ENCODE data around the gene SHMT2. TPM values are rescaled to one million over a fixed set of nuclear protein-coding genes. Genes with fewer than 3 reads are reported as not detected.

The SHMT2 gene
- total and polyA plus RNA-seq, 2 experiments from 2014 or later, result 59.9 to 110 TPM

Other genes starting within 250 kb of the SHMT2 start
- gene ZBTB39, start 223.2 kb upstream of the SHMT2 start, total RNA-seq, result 14.4 and 17.9 TPM in 2 replicates
- 8.8 and 9.9 TPM in 2 replicates for gene ZBTB39, start 223.2 kb upstream of the SHMT2 start, polyA plus RNA-seq
- 1.4 and 3.5 TPM in 2 replicates for gene TAC3, start 213.2 kb upstream of the SHMT2 start, total RNA-seq
- 5.7 and 9.9 TPM in 2 replicates for gene TAC3, start 213.2 kb upstream of the SHMT2 start, polyA plus RNA-seq
- not detected in 2 replicates for gene MYO1A, start 179.6 kb upstream of the SHMT2 start, total RNA-seq
- 1.5 TPM in 1 of 2 replicates, not detected in the other for gene MYO1A, start 179.6 kb upstream of the SHMT2 start, polyA plus RNA-seq
- 4.4 and 8.8 TPM in 2 replicates for gene NEMP1, start 150.9 kb upstream of the SHMT2 start, total RNA-seq
- 5.8 and 6.6 TPM in 2 replicates for gene NEMP1, start 150.9 kb upstream of the SHMT2 start, polyA plus RNA-seq
- gene NAB2, start 140.6 kb upstream of the SHMT2 start, total RNA-seq, result 30.8 and 35.0 TPM in 2 replicates
- 11.9 and 14.7 TPM in 2 replicates for gene NAB2, start 140.6 kb upstream of the SHMT2 start, polyA plus RNA-seq
- gene STAT6, start 118.3 kb upstream of the SHMT2 start, total RNA-seq, result 34.6 and 53.0 TPM in 2 replicates
- gene STAT6, start 118.3 kb upstream of the SHMT2 start, polyA plus RNA-seq, result 37.2 and 45.9 TPM in 2 replicates
- gene LRP1, start 101.2 kb upstream of the SHMT2 start, total RNA-seq, result 37.1 and 77.5 TPM in 2 replicates
- 28.3 and 28.5 TPM in 2 replicates for gene LRP1, start 101.2 kb upstream of the SHMT2 start, polyA plus RNA-seq
- gene LRP1-AS, start 82.1 kb upstream of the SHMT2 start, total RNA-seq, result not detected in 2 replicates
- gene LRP1-AS, start 82.1 kb upstream of the SHMT2 start, polyA plus RNA-seq, result not detected in 2 replicates
- 0.80 and 1.1 TPM in 2 replicates for gene NXPH4, start 12.9 kb upstream of the SHMT2 start, total RNA-seq
- 0.27 and 0.61 TPM in 2 replicates for gene NXPH4, start 12.9 kb upstream of the SHMT2 start, polyA plus RNA-seq
- gene STAC3, start 21.5 kb downstream of the SHMT2 start, total RNA-seq, result 15.3 and 28.4 TPM in 2 replicates
- gene STAC3, start 21.5 kb downstream of the SHMT2 start, polyA plus RNA-seq, result 5.4 and 6.6 TPM in 2 replicates
- 27.4 and 59.9 TPM in 2 replicates for gene R3HDM2, start 201.3 kb downstream of the SHMT2 start, total RNA-seq
- 23.3 and 41.8 TPM in 2 replicates for gene R3HDM2, start 201.3 kb downstream of the SHMT2 start, polyA plus RNA-seq
- 0.21 TPM in 1 of 2 replicates, not detected in the other for gene INHBC, start 205.1 kb downstream of the SHMT2 start, total RNA-seq
- 0.11 TPM in 1 of 2 replicates, not detected in the other for gene INHBC, start 205.1 kb downstream of the SHMT2 start, polyA plus RNA-seq
- 0.25 and 0.74 TPM in 2 replicates for gene INHBE, start 225.6 kb downstream of the SHMT2 start, total RNA-seq
- 0.23 TPM in 1 of 2 replicates, not detected in the other for gene INHBE, start 225.6 kb downstream of the SHMT2 start, polyA plus RNA-seq
- 0.67 and 7.3 TPM in 2 replicates for gene GLI1, start 230.1 kb downstream of the SHMT2 start, total RNA-seq
- gene GLI1, start 230.1 kb downstream of the SHMT2 start, polyA plus RNA-seq, result 0.79 TPM in 1 of 2 replicates, not detected in the other

Data from cardiac muscle cell (in vitro differentiated cells and primary cell).